ENCODE results near the gene GATA2. TPM values are rescaled to one million over a fixed set of nuclear protein-coding genes. Genes with fewer than 3 reads are reported as not detected.

The GATA2 gene
- total and polyA plus RNA-seq, 4 experiments from 2014 or later: not detected

- intact Hi-C loops (cut with micrococcal nuclease): no loop called here
- peaks cover 77% of the 10 kb centered on the region for H3K4me1 ChIP-seq (ENCODE audit: insufficient read depth, low read length)
- POLR2A ChIA-PET (ENCODE audit: partially characterized antibody): no interaction called here
These were observed 5.0 kb downstream of the GATA2 start for GRCh38 chr3:128487813-128488635.

GRCh38 chr3:128487538-128487812, 5.5 kb downstream of the GATA2 start:
- peaks cover 0 to 3% of the 10 kb centered on the region in 2 donors for H3K36me3 Mint-ChIP-seq
- H3K4me1 Mint-ChIP-seq: peaks cover 21 to 73% (median 42%) of the 10 kb centered on the region in 4 donors
- peaks cover 50 to 56% of the 10 kb centered on the region in 2 donors for H3K27me3 Mint-ChIP-seq
- H3K27ac Mint-ChIP-seq: peak overlapping the region in 2 of 7 donors; percentile 43 to 78
- intact Hi-C loops (cut with micrococcal nuclease): no loop called here
- peaks cover 75% of the 10 kb centered on the region for H3K4me1 ChIP-seq (ENCODE audit: insufficient read depth, low read length)
- H3K9me3 ChIP-seq (ENCODE audit: control insufficient read depth in 1 of 2, low read length in 2 of 2): no peaks in the 10 kb centered on the region
- ChIA-PET CTCF (ENCODE audit: partially characterized antibody) (no interaction called here), POLR2A (ENCODE audit: partially characterized antibody) (no interaction called here)
- peak overlapping the region in 1 of 2 donors; percentile 50 for H3K4me3 ChIP-seq (ENCODE audit: low read length in 2 of 2)
- no peaks in the 10 kb centered on the region for H3K36me3 ChIP-seq (ENCODE audit: insufficient read depth, low read length)
- H3K27ac ChIP-seq (ENCODE audit: low read depth, low read length): no peak overlapping the region
- H3K27me3 ChIP-seq (ENCODE audit: insufficient read depth, low read length): peaks cover 80% of the 10 kb centered on the region
- H3K4me3 Mint-ChIP-seq: peak overlapping the region; percentile 81 to 94 (median 87)
- peaks cover 0 to 2% (median 0%) of the 10 kb centered on the region in 8 donors for H3K9me3 Mint-ChIP-seq
- DNase-seq: no peak

More at GRCh38 chr3:128487813-128488635, 5.0 kb downstream of the GATA2 start:
- CTCF ChIA-PET (ENCODE audit: partially characterized antibody): no interaction called here
- Mint-ChIP-seq H3K4me1 (peaks cover 21 to 68% (median 40%) of the 10 kb centered on the region in 4 donors), H3K36me3 (peaks cover 0 to 3% of the 10 kb centered on the region in 2 donors), H3K9me3 (peaks cover 0 to 2% (median 0%) of the 10 kb centered on the region in 8 donors), H3K27ac (peak overlapping the region in 1 of 7 donors; percentile 64), H3K4me3 (peak overlapping the region; percentile 28 to 82 (median 60)), H3K27me3 (peaks cover 48 to 53% of the 10 kb centered on the region in 2 donors)
- Histone ChIP-seq H3K27me3 (ENCODE audit: insufficient read depth, low read length) (peaks cover 75% of the 10 kb centered on the region), H3K36me3 (ENCODE audit: insufficient read depth, low read length) (no peaks in the 10 kb centered on the region), H3K27ac (ENCODE audit: low read depth, low read length) (no peak overlapping the region), H3K4me3 (ENCODE audit: low read length in 2 of 2) (peak overlapping the region in 1 of 2 donors; percentile 50), H3K9me3 (ENCODE audit: control insufficient read depth in 1 of 2, low read length in 2 of 2) (no peaks in the 10 kb centered on the region)
- DNase-seq: no peak

GRCh38 chr3:128486681-128487537, 6.1 kb downstream of the GATA2 start:
- peak in 1 of 5 donors; percentile 24 for DNase-seq
- no peaks in the 10 kb centered on the region for H3K9me3 ChIP-seq (ENCODE audit: control insufficient read depth in 1 of 2, low read length in 2 of 2)
- intact Hi-C loops (cut with micrococcal nuclease): no loop called here
- no peaks in the 10 kb centered on the region for H3K36me3 ChIP-seq (ENCODE audit: insufficient read depth, low read length)
- POLR2A ChIA-PET (ENCODE audit: partially characterized antibody): no interaction called here
- peak overlapping the region in 1 of 2 donors; percentile 50 for H3K4me3 ChIP-seq (ENCODE audit: low read length in 2 of 2)
- Mint-ChIP-seq H3K27ac (peak overlapping the region in 3 of 7 donors; percentile 43 to 78 (median 50)), H3K36me3 (peaks cover 0 to 3% of the 10 kb centered on the region in 2 donors), H3K27me3 (peaks cover 47 to 59% of the 10 kb centered on the region in 2 donors), H3K4me3 (peak overlapping the region; percentile 81 to 94 (median 87)), H3K9me3 (peaks cover 0 to 2% (median 0%) of the 10 kb centered on the region in 8 donors), H3K4me1 (peaks cover 19 to 73% (median 39%) of the 10 kb centered on the region in 4 donors)
- no peak overlapping the region for H3K27ac ChIP-seq (ENCODE audit: low read depth, low read length)
- H3K27me3 ChIP-seq (ENCODE audit: insufficient read depth, low read length): peaks cover 84% of the 10 kb centered on the region
- H3K4me1 ChIP-seq (ENCODE audit: insufficient read depth, low read length): peaks cover 69% of the 10 kb centered on the region
- CTCF ChIA-PET (ENCODE audit: partially characterized antibody): no interaction called here

GRCh38 chr3:128486205-128486628, 6.8 kb downstream of the GATA2 start:
- H3K27me3 ChIP-seq (ENCODE audit: insufficient read depth, low read length): peaks cover 78% of the 10 kb centered on the region
- Mint-ChIP-seq H3K4me3 (peak overlapping the region; percentile 18 to 91 (median 84)), H3K9me3 (peaks cover 0 to 2% (median 0%) of the 10 kb centered on the region in 8 donors), H3K27me3 (peaks cover 42 to 57% of the 10 kb centered on the region in 2 donors), H3K36me3 (peaks cover 0 to 3% of the 10 kb centered on the region in 2 donors), H3K4me1 (peaks cover 19 to 66% (median 35%) of the 10 kb centered on the region in 4 donors), H3K27ac (peak overlapping the region in 1 of 7 donors; percentile 51)
- no peak overlapping the region for H3K27ac ChIP-seq (ENCODE audit: low read depth, low read length)
- ChIA-PET CTCF (ENCODE audit: partially characterized antibody) (no interaction called here), POLR2A (ENCODE audit: partially characterized antibody) (no interaction called here)
- no peak overlapping the region for H3K4me3 ChIP-seq (ENCODE audit: low read length in 2 of 2)
- H3K9me3 ChIP-seq (ENCODE audit: control insufficient read depth in 1 of 2, low read length in 2 of 2): no peaks in the 10 kb centered on the region
- peaks cover 62% of the 10 kb centered on the region for H3K4me1 ChIP-seq (ENCODE audit: insufficient read depth, low read length)
- no peaks in the 10 kb centered on the region for H3K36me3 ChIP-seq (ENCODE audit: insufficient read depth, low read length)
- no peak for DNase-seq
- intact Hi-C loops (cut with micrococcal nuclease): no loop called here

GRCh38 chr3:128485282-128486204, 7.5 kb downstream of the GATA2 start:
- peaks cover 0 to 3% of the 10 kb centered on the region in 2 donors for H3K36me3 Mint-ChIP-seq
- POLR2A ChIA-PET (ENCODE audit: partially characterized antibody): no interaction called here
- Histone ChIP-seq H3K36me3 (ENCODE audit: insufficient read depth, low read length) (no peaks in the 10 kb centered on the region), H3K27me3 (ENCODE audit: insufficient read depth, low read length) (peaks cover 72% of the 10 kb centered on the region), H3K9me3 (ENCODE audit: control insufficient read depth in 1 of 2, low read length in 2 of 2) (no peaks in the 10 kb centered on the region), H3K27ac (ENCODE audit: low read depth, low read length) (no peak overlapping the region), H3K4me1 (ENCODE audit: insufficient read depth, low read length) (peaks cover 59% of the 10 kb centered on the region), H3K4me3 (ENCODE audit: low read length in 2 of 2) (no peak overlapping the region)
- peak overlapping the region in 2 of 7 donors; percentile 11 to 53 for H3K27ac Mint-ChIP-seq
- peak overlapping the region in 6 of 8 donors; percentile 20 to 88 (median 32) for H3K4me3 Mint-ChIP-seq
- DNase-seq: no peak
- intact Hi-C loops (cut with micrococcal nuclease): no loop called here
- H3K9me3 Mint-ChIP-seq: peaks cover 0 to 2% (median 0%) of the 10 kb centered on the region in 8 donors
- H3K27me3 Mint-ChIP-seq: peaks cover 40 to 54% of the 10 kb centered on the region in 2 donors
- CTCF ChIA-PET (ENCODE audit: partially characterized antibody): no interaction called here
- H3K4me1 Mint-ChIP-seq: peaks cover 19 to 59% (median 32%) of the 10 kb centered on the region in 4 donors

- Mint-ChIP-seq H3K27ac (peak overlapping the region in 2 of 7 donors; percentile 7 to 11), H3K9me3 (peaks cover 0 to 2% (median 0%) of the 10 kb centered on the region in 8 donors), H3K27me3 (peaks cover 39 to 51% of the 10 kb centered on the region in 2 donors), H3K4me1 (peaks cover 17 to 50% (median 26%) of the 10 kb centered on the region in 4 donors), H3K4me3 (peak overlapping the region in 5 of 8 donors; percentile 31 to 88 (median 39)), H3K36me3 (peaks cover 0 to 3% of the 10 kb centered on the region in 2 donors)
- CTCF ChIA-PET (ENCODE audit: partially characterized antibody): interaction anchor here (1.7 kb wide), 1 partner anchor 57 kb away, joined by 6 read pairs; no protein-coding TSS in a partner anchor
- intact Hi-C loops (cut with micrococcal nuclease): no loop called here
- DNase-seq: no peak
- peaks cover 50% of the 10 kb centered on the region for H3K4me1 ChIP-seq (ENCODE audit: insufficient read depth, low read length)
- H3K9me3 ChIP-seq (ENCODE audit: control insufficient read depth in 1 of 2, low read length in 2 of 2): no peaks in the 10 kb centered on the region
- POLR2A ChIA-PET (ENCODE audit: partially characterized antibody): no interaction called here
- H3K4me3 ChIP-seq (ENCODE audit: low read length in 2 of 2): no peak overlapping the region
- H3K27me3 ChIP-seq (ENCODE audit: insufficient read depth, low read length): peaks cover 63% of the 10 kb centered on the region
- H3K27ac ChIP-seq (ENCODE audit: low read depth, low read length): no peak overlapping the region
- H3K36me3 ChIP-seq (ENCODE audit: insufficient read depth, low read length): no peaks in the 10 kb centered on the region
These were observed 8.4 kb downstream of the GATA2 start for GRCh38 chr3:128484404-128485281.

All from CD4-positive, alpha-beta memory T cell (primary cell).